ENCODE data around the gene SLBP. TPM values are rescaled to one million over a fixed set of nuclear protein-coding genes. Genes with fewer than 3 reads are reported as not detected.
"Not testable (repeated sequence)": the region's sequence is repeated elsewhere in the genome, so short reads cannot be mapped to it uniquely, and the experiment has no call there.

Gene SLBP
- total RNA-seq, 4 donors from 2014 or later = 36.9 to 59.1 (median 40.8) TPM

GRCh38 chr4:1674682-1675081, 37.4 kb downstream of the SLBP start:
- Histone ChIP-seq H3K9me3 (no peaks in the 10 kb centered on the region), H3K4me3 (no peak overlapping the region), H3K4me1 (no peaks in the 10 kb centered on the region), H3K27ac (no peak overlapping the region), H3K27me3 (no peaks in the 10 kb centered on the region), H3K36me3 (no peaks in the 10 kb centered on the region)
- no peak for TF ChIP-seq CTCF (IDR thresholded peaks at IDR 0.05)
- no peak for TF ChIP-seq POLR2A (IDR thresholded peaks at IDR 0.05)
- no peak for TF ChIP-seq POLR2AphosphoS5 (IDR thresholded peaks at IDR 0.05)
- no peak for TF ChIP-seq EP300 (IDR thresholded peaks at IDR 0.05)
- 66% methylated on average over 9 of the region's 9 CpGs for WGBS
- DNase-seq (ENCODE audit: low spot score in 2 of 2) = no peak

GRCh38 chr4:1673671-1674070, 38.4 kb downstream of the SLBP start:
- DNase-seq (ENCODE audit: low spot score in 2 of 2) = no peak
- H3K27me3 ChIP-seq = no peaks in the 10 kb centered on the region
- TF ChIP-seq POLR2A (IDR thresholded peaks at IDR 0.05) (no peak), POLR2AphosphoS5 (IDR thresholded peaks at IDR 0.05) (no peak), CTCF (IDR thresholded peaks at IDR 0.05) (no peak), EP300 (IDR thresholded peaks at IDR 0.05) (no peak)
- no peak overlapping the region for H3K4me3 ChIP-seq
- H3K9me3 ChIP-seq = no peaks in the 10 kb centered on the region
- WGBS = 89% methylated on average over 20 of the region's 20 CpGs
- no peaks in the 10 kb centered on the region for H3K36me3 ChIP-seq
- H3K27ac ChIP-seq = no peak overlapping the region
- H3K4me1 ChIP-seq = no peaks in the 10 kb centered on the region

GRCh38 chr4:1671011-1671410, 41.1 kb downstream of the SLBP start:
- H3K4me1 ChIP-seq; DNase-seq (ENCODE audit: low spot score in 2 of 2); H3K9me3 ChIP-seq; H3K27ac ChIP-seq; H3K27me3 ChIP-seq; H3K4me3 ChIP-seq; H3K36me3 ChIP-seq: not testable (repeated sequence)
- 93% methylated on average over 13 of the region's 20 CpGs for WGBS

- Histone ChIP-seq H3K4me1 (no peaks in the 10 kb centered on the region), H3K36me3 (no peaks in the 10 kb centered on the region), H3K27ac (no peak overlapping the region), H3K9me3 (no peaks in the 10 kb centered on the region), H3K4me3 (no peak overlapping the region), H3K27me3 (no peaks in the 10 kb centered on the region)
- DNase-seq (ENCODE audit: low spot score in 2 of 2) = no peak
- TF ChIP-seq EP300 (IDR thresholded peaks at IDR 0.05) = no peak
- TF ChIP-seq POLR2A (IDR thresholded peaks at IDR 0.05) = no peak
- TF ChIP-seq CTCF (IDR thresholded peaks at IDR 0.05) = no peak
- TF ChIP-seq POLR2AphosphoS5 (IDR thresholded peaks at IDR 0.05) = no peak
- 88% methylated on average over 3 of the region's 11 CpGs for WGBS
Measured at GRCh38 chr4:1670279-1670678, 41.8 kb downstream of the SLBP start.

- 96% methylated on average over 19 of the region's 21 CpGs for WGBS
- no peaks in the 10 kb centered on the region for H3K9me3 ChIP-seq
- no peak for DNase-seq (ENCODE audit: low spot score in 2 of 2)
- H3K27ac ChIP-seq = no peak overlapping the region
- no peak for TF ChIP-seq POLR2AphosphoS5 (IDR thresholded peaks at IDR 0.05)
- TF ChIP-seq CTCF (IDR thresholded peaks at IDR 0.05) = no peak
- TF ChIP-seq EP300 (IDR thresholded peaks at IDR 0.05) = no peak
- TF ChIP-seq POLR2A (IDR thresholded peaks at IDR 0.05) = no peak
- H3K4me1 ChIP-seq = no peaks in the 10 kb centered on the region
- H3K36me3 ChIP-seq = no peaks in the 10 kb centered on the region
- no peaks in the 10 kb centered on the region for H3K27me3 ChIP-seq
- H3K4me3 ChIP-seq = no peak overlapping the region
Measured at GRCh38 chr4:1669850-1670249, 42.3 kb downstream of the SLBP start.

GRCh38 chr4:1669270-1669669, 42.8 kb downstream of the SLBP start:
- WGBS = no CpG with 5 or more reads among the region's 12 CpGs

More at GRCh38 chr4:1669270-1669669, 42.8 kb downstream of the SLBP start:
- Histone ChIP-seq H3K4me3 (no peak overlapping the region), H3K27ac (no peak overlapping the region), H3K36me3 (no peaks in the 10 kb centered on the region), H3K9me3 (no peaks in the 10 kb centered on the region), H3K4me1 (no peaks in the 10 kb centered on the region), H3K27me3 (no peaks in the 10 kb centered on the region)
- DNase-seq (ENCODE audit: low spot score in 2 of 2) = no peak
- TF ChIP-seq POLR2A (IDR thresholded peaks at IDR 0.05) (no peak), CTCF (IDR thresholded peaks at IDR 0.05) (no peak), EP300 (IDR thresholded peaks at IDR 0.05) (no peak), POLR2AphosphoS5 (IDR thresholded peaks at IDR 0.05) (no peak)
